SU-DHL-6 (cell line): ENCODE results near the gene MARVELD2.

ENCODE experiments used
- H2AFZ ChIP-seq: fragments of 200-600 bp; sonication (generic); 2 replicates; pipeline ENCODE4 v1.6.1; 2014; ENCODE audit warnings: low read depth, mild to moderate bottlenecking, moderate library complexity, mixed read lengths, antibody characterized with exemption, low read length; ENCODE audit not compliant: severe bottlenecking
- H3F3A ChIP-seq: fragments of 200-600 bp; shearing (Covaris generic); 2 replicates; pipeline ENCODE4 v1.6.0; 2016; ENCODE audit warnings: antibody characterized with exemption, mild to moderate bottlenecking; ENCODE audit not compliant: insufficient read depth
- H3K27ac ChIP-seq: fragments of 200-600 bp; sonication (generic); 2 replicates; pipeline ENCODE4 v1.5.1; 2016; ENCODE audit warnings: low read depth, mild to moderate bottlenecking, low read length, moderate library complexity, mixed read lengths
- H3K27me3 ChIP-seq: fragments of 200-600 bp; sonication (generic), shearing (Covaris generic); 2 replicates; pipeline ENCODE4 v1.6.0; 2014; ENCODE audit warnings: mild to moderate bottlenecking, low read length
- H3K36me3 ChIP-seq: fragments of 200-600 bp; sonication (generic); 2 replicates; pipeline ENCODE4 v1.6.1; 2014; ENCODE audit warnings: mild to moderate bottlenecking, low read length, mixed read lengths
- H3K4me2 ChIP-seq: fragments of 300-600, 200-600 bp; shearing (Covaris generic), sonication (generic); 2 replicates; pipeline ENCODE4 v1.6.0; 2014; ENCODE audit warnings: low read length, low read depth, mild to moderate bottlenecking; ENCODE audit not compliant: poor library complexity, severe bottlenecking
- H3K4me3 ChIP-seq: fragments of 200-600 bp; sonication (generic); 2 replicates; pipeline ENCODE4 v1.5.1; 2014; ENCODE audit warnings: antibody characterized with exemption, low read length, mild to moderate bottlenecking, mixed read lengths; ENCODE audit not compliant: insufficient read depth, poor library complexity, severe bottlenecking
- H3K79me2 ChIP-seq: fragments of 200-600 bp; sonication (generic); 2 replicates; pipeline ENCODE4 v1.6.1; 2014; ENCODE audit warnings: mild to moderate bottlenecking, low read length, moderate library complexity; ENCODE audit not compliant: insufficient read depth
- H3K9ac ChIP-seq: fragments of 200-600 bp; sonication (generic); 2 replicates; pipeline ENCODE4 v1.7.0; 2014; ENCODE audit warnings: mild to moderate bottlenecking, low read length
- H3K9me2 ChIP-seq: fragments of 200-600 bp; sonication (generic); replicated peaks from 2 replicates; pipeline ENCODE4 v1.6.1; 2014; ENCODE audit warnings: low read length; ENCODE audit not compliant: insufficient read depth
- H3K9me3 ChIP-seq: fragments of 200-600 bp; sonication (generic); 2 replicates; pipeline ENCODE4 v1.6.1; 2014; ENCODE audit warnings: low read length, mixed read lengths; ENCODE audit not compliant: insufficient read depth
- H4K20me1 ChIP-seq: fragments of 200-600 bp; sonication (generic); 2 replicates; pipeline ENCODE4 v1.6.1; 2014; ENCODE audit warnings: low read depth, mild to moderate bottlenecking, antibody characterized with exemption, low read length, moderate library complexity, mixed read lengths
- EZH2phosphoT487 ChIP-seq: fragments of 200-600 bp; sonication (generic), shearing (Covaris generic); conservative IDR thresholded peaks from 2 replicates; pipeline ENCODE4 v1.6.1; 2018; ENCODE audit warnings: mild to moderate bottlenecking, antibody characterized with exemption, low read length, moderate library complexity, mixed read lengths
- TF ChIP-seq, protein P1 (sequence below): fragments of 200-600 bp; sonication (generic); IDR thresholded peaks from one replicate; pipeline ENCODE4 v1.5.1; 2017; ENCODE audit warnings: antibody characterized with exemption, mild to moderate bottlenecking, low read length, moderate library complexity; ENCODE audit not compliant: insufficient read depth, poor library complexity, severe bottlenecking

Gene MARVELD2

DNA sequence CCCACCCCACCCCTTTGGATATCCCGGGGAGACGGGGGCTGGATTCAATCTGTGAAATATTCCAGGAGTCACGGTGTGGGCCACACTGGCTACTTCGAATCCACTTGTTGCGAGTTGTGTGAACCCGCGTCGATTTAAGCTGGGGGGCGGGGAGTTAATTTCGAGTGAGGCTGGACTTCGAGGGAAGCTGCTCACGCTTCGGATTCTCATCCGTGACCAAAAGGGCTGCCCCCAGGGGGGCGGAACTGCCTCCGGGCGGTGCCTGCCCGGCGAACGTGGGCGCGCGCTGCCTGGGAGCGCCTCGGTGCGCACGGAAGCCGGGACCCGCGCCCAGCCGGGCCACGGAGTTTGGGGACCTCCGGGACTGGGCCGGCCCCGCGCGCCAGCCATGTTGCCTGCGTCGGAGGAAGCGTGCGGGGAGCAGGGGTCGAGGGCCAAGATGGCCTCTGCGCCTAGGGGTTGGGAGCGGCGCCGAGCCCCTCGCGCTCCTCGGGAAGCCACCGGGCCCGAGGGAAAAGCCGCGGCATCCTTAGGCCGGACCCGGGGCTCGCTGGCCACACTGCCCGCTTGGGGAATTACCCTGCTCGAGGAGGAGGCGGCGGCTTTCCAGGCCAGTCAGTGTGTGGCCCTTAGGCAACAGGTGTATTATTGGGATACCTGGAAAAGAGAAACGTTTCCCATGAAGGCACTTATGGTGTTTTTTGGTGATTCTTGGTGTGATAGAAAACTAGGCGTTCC, 78.6 kb downstream of the MARVELD2 start:
- no peaks in the 10 kb centered on the region for H3K36me3 ChIP-seq
- H3K9me3 ChIP-seq = no peaks in the 10 kb centered on the region
- TF ChIP-seq, protein P1, sequence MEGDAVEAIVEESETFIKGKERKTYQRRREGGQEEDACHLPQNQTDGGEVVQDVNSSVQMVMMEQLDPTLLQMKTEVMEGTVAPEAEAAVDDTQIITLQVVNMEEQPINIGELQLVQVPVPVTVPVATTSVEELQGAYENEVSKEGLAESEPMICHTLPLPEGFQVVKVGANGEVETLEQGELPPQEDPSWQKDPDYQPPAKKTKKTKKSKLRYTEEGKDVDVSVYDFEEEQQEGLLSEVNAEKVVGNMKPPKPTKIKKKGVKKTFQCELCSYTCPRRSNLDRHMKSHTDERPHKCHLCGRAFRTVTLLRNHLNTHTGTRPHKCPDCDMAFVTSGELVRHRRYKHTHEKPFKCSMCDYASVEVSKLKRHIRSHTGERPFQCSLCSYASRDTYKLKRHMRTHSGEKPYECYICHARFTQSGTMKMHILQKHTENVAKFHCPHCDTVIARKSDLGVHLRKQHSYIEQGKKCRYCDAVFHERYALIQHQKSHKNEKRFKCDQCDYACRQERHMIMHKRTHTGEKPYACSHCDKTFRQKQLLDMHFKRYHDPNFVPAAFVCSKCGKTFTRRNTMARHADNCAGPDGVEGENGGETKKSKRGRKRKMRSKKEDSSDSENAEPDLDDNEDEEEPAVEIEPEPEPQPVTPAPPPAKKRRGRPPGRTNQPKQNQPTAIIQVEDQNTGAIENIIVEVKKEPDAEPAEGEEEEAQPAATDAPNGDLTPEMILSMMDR = no peak
- no peak for TF ChIP-seq EZH2phosphoT487
- no peak overlapping the region for H3K9ac ChIP-seq
- H3K27me3 ChIP-seq = no peaks in the 10 kb centered on the region
- no peak overlapping the region for H3K4me2 ChIP-seq
- H3K9me2 ChIP-seq = no peaks in the 10 kb centered on the region
- H3K27ac ChIP-seq = no peak overlapping the region
- no peaks in the 10 kb centered on the region for H4K20me1 ChIP-seq
- no peak overlapping the region for H2AFZ ChIP-seq
- H3K79me2 ChIP-seq = no peaks in the 10 kb centered on the region
- no peak overlapping the region for H3K4me3 ChIP-seq
- no peaks in the 10 kb centered on the region for H3F3A ChIP-seq
